MM.1S (cell line): ENCODE measurements around the gene DUSP1.

Experiments
- EZH2 ChIP-seq: fragments of 300-600 bp; sonication (generic); optimal IDR thresholded peaks from 2 replicates; pipeline ENCODE3; 2017; ENCODE audit warnings: low read depth, mild to moderate bottlenecking, antibody characterized with exemption, low read length, mixed read lengths
- EZH2phosphoT487 ChIP-seq: fragments of 300-600 bp; sonication (generic); IDR thresholded peaks from 2 replicates; pipeline ENCODE4 v1.6.1; 2018; ENCODE audit warnings: antibody characterized with exemption, low read length
- TF ChIP-seq, protein P1 (sequence below): fragments of 300-600 bp; sonication (generic); IDR thresholded peaks from 2 replicates; pipeline ENCODE4 v1.5.1; 2016; ENCODE audit warnings: antibody characterized with exemption, low read length, mixed read lengths

DNA sequence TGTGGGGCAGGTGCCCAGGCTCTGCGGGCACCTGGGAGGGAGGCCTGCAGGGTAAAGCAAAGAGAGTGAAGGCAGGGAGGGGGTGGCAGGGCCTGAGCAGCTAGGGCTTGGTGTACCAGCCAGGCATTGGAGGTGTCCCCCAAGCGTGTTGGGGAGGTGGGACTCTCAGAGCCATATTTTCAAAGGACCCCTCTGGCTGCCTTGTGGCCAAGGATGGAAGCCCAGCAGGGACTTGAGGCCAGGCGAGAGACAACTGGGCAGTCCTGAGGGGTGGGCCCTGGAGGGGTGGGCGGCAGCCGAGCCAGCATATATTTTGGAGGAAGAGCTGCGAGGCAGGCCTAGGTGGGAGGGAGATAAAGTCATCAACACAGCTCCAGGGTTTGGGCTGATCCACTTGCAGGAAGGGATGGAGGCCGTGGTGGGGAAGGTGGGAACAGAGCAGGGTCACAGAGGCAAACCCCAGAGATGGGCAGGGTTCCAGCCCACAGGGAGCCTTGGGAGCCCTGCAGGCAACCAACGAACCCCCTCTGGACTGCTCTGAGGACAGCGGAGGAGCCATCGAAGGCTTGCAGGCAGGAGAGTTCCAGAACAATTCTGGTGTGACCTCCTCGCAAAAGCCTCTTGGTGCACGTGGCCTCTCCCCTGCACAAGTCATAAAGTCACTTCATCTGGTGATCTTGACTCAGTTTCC lies 35.7 kb downstream of the DUSP1 start:
- TF ChIP-seq, protein P1, sequence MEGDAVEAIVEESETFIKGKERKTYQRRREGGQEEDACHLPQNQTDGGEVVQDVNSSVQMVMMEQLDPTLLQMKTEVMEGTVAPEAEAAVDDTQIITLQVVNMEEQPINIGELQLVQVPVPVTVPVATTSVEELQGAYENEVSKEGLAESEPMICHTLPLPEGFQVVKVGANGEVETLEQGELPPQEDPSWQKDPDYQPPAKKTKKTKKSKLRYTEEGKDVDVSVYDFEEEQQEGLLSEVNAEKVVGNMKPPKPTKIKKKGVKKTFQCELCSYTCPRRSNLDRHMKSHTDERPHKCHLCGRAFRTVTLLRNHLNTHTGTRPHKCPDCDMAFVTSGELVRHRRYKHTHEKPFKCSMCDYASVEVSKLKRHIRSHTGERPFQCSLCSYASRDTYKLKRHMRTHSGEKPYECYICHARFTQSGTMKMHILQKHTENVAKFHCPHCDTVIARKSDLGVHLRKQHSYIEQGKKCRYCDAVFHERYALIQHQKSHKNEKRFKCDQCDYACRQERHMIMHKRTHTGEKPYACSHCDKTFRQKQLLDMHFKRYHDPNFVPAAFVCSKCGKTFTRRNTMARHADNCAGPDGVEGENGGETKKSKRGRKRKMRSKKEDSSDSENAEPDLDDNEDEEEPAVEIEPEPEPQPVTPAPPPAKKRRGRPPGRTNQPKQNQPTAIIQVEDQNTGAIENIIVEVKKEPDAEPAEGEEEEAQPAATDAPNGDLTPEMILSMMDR: no peak
- no peak for TF ChIP-seq EZH2
- TF ChIP-seq EZH2phosphoT487: no peak
